ENCODE results near the gene SETBP1.

SETBP1 gene

DNA sequence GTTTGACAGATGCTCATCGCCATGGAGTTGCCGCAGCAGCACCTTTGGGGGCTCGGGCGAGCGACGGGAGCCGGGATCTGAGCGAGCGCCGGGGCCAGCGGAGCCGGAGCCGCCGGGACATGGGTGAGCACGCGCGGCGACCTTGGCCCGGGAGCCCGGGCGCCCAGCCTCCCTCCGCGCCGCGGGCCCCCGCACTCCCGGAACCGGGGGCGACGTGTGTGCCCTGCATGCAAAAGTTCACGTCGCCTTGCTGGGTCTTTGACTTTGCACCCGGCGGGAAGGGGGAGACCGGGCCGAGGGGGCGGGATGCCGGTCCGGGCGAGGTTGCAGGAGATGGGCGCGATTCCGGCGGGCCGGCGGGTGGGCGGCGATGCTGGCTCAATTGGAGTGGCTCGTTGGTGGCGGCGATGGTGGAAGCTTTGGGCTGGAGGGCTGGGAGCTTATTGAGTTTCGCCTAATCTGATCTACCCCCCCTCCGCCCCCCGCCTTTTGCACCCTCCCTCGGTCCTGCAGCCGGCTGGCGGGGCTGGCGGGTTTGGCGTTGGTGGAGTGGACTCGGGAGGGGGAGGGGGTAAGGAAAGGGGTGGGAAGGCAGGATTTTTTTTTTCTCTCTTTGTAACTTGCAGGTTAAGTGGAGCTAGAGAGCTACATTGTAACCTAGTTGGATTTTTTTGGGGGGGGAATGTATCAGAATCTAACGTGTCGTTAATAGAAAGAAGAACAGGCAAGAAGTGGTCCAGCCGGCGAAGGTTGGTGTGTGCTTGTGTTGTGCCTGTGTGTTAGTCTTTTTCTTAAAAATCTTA, at the start of gene SETBP1:
SETBP1 (plus strand) TSS at position 616 of the 803 bp plus-strand sequence. CDS start 20,459 bp downstream, outside the sequence.
- DNase-seq = no peak

DNA sequence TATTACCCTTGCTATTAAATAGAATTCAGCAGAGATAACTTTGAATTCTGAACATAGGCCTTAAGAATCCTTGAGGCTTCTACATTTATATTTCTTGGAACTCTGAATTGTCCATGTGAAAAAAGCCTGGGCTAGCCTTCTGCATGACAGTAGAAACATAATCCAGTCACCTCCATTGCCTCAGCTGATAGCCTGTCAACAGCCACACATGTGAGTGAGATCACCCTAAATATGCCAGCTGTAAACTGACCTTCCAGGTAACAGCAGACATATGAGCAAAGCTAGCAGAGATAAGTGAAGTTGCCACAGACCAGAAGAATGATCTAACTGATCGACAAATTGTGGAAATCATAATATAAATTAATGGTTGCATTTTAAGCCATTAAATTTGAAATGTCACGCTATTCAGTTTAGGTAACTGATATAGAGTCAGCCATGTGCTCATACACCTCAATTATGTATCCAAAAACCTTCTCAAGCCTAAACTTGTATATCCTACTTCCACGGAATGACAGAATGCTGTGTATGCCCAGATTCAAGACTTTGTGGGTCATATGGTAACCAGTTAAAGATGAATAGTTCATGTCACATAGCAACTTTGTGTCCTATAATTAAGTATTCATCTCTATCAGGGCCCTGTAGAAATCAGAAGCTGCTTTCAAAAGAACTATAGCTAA, 48.1 kb upstream of the SETBP1 start:
- DNase-seq = no peak

GRCh38 chr18:44635546-44635945, 45.1 kb upstream of the SETBP1 start:
- DNase-seq = no peak

DNA sequence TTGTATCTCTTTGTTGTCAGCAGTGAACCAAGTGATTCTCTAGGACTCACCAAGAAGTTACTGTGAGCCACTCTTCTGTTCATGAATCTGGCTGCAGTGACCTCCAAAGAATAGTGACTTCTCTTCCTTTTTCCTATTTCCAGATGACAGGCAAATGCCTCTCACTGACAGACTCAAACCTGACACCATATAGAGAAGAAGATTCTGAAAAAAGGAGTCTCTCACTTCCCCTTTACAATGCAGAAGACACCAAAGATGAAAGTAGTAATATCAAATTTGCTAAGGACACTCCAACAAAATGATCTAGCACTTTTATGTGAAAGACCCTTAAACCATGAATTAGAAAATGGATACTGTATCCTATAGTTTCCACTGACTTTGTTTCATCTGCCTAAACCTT, 44.4 kb upstream of the SETBP1 start:
- DNase-seq = no peak

DNA sequence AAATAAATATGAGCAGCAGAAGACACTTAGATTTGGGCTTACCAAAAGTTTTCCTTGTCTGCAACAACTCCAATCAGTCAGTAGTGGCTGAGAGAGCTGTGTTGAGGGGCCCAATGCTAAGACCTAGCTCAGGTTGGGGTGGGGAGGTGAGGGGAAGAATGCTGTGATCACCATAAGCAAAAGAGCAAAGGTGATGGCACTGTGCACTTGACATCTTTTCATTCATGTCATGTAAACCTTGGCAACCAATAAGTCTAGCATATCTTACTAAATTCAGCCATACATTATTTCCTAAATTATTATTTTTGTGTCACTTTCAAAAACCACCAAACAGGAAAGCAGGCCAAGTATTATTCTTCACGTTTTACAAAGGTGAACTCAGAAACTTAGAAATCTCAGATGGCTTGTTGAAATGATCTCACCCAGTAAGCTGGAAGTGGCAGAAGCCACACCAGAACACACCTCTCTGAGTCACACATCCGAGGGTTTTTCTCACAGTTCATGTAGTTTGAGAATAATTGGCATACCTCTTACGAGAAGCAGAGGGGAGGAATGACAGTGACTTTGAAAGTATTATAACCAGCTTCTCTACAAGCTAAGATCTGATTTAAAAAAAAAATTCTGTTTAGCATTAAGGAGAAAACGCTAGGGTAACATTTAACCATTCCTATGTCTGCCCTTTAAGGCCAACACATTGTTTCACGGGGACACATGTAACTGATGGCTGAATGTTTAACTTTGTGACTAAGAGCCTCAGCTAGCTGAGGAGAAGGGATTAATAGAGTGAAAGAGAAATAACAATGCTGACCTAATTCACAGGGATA, 43.3 kb upstream of the SETBP1 start:
- DNase-seq = no peak

- no peak for DNase-seq
Observed at GRCh38 chr18:44638034-44638540, 42.6 kb upstream of the SETBP1 start.

- DNase-seq = no peak
Observed at GRCh38 chr18:44638811-44639210, 41.9 kb upstream of the SETBP1 start.

DNA sequence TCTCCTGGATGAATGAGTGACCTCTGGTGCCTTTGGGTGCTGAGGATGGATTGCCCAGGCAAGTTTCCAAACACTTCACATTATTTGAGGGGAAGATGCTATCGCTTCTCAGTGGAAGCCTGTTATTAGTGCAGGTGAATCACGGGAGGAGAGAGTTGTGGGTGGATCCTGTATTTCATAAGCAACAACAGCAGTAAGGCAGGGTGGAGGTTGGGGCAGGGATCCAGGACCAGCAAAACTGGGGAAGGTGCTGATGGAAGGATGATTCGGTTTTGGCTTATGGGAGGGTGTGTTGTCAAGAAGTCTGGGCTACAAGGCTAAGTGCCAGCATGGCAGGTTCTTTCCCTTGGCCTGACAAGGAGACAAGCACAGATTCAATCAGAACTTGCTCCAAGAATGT, 37.7 kb upstream of the SETBP1 start:
- no peak for DNase-seq

DNA sequence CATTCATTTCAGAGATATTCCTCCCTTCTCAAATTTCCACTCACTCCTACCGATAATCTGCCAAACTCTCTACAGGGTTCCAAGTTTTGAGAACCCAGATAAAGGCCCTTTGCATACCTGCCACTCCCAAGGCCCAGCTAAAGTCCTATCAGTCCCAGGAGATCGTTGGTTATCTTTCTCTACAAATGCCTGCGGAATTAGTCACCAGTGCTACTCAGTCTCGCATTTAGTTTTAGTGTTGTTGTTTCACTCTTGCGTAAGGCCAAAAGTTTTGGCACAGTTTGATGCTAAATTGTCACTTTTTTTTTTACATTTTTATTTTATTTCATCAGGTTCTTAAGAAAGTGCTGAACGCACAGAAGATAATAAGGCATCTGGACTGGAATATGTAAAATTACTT, 29.2 kb upstream of the SETBP1 start:
- no peak for DNase-seq

DNA sequence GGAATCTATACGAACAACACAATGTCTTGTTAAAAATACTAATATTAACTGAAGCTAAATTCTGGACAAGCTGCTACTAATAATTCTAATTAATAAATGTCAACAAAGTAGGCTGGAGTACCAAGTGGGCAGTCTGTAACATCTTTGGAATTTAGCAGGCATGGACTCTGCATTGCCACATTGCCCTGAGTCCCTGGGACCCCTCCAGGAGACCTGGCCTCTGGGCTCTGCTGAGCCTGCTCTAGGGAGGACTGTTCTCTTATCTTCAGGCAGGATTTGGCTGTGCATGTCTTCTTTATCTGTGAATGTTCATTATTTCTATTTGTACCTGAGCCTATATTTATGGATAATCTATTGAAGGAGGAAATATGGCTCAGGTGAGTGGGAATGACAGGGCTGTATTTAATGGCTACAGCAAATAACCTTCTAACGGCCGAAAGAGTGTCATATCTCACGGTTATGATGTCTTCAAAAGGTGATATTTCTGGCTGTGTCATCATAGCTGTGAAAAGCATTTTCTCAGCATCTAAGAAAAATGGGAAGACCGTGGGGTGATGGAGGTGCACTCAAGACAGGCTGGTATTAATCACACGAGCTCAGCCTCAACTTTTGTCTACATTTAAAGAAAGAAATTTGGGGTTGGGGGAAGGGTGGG, 28.6 kb upstream of the SETBP1 start:
- no peak for DNase-seq

- DNase-seq = no peak
Observed at GRCh38 chr18:44652722-44653121, 28.0 kb upstream of the SETBP1 start.

GRCh38 chr18:44654573-44654972, 26.1 kb upstream of the SETBP1 start:
- DNase-seq = peak; percentile 56

GRCh38 chr18:44655435-44655834, 25.3 kb upstream of the SETBP1 start:
- no peak for DNase-seq

DNA sequence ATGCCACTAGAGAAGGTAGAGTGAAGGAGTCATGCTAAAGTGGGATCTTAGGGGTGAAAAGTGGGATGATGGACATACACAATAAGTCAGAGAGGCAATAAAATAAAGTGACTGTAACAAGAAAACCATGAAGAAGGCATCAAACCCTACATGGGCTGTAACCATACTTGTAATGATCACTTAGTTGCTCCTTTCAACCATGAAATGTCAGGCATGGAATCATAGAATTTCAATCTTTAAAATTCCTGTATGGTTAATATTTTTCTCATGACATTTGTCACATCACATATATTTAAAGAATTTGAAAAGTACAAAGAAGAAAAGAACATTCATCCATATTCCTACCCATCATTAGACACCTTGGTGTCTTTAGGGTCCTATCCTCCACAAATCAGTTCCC, 20.9 kb upstream of the SETBP1 start:
- DNase-seq = no peak

GRCh38 chr18:44668270-44668975, 12.3 kb upstream of the SETBP1 start:
- no peak for DNase-seq

- DNase-seq = no peak
Observed at GRCh38 chr18:44671914-44672313, 8.8 kb upstream of the SETBP1 start.

GRCh38 chr18:44672506-44672905, 8.2 kb upstream of the SETBP1 start:
- no peak for DNase-seq

DNA sequence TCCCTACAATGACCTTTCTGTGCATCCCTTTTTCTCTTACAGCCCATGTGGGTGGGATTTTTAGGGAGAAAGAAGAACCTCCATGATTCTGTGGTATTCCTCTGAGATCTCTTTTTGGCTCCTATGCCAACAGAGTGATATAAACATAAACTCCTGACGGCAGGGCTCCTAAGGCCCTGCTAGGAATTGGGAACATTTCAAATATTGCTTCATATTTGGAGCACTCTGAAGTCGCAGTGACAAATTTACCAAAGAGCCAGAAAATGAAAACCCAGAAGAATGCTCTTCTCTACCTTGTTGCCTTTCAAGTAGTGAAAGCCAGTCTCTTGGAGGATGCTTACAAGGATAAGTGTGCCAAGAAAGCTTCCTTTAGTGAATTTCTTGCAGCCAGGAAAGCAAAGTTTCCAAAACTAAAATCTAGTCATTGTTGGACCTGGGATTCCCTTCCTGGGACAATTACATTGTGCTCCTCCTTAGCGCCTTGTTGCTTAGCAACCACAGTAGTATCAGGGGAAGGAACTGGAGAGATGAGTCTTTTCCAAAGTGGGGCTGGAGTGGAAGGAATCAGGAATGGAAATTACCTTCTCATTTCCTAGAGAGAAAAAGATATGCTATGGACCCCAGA, 7.3 kb upstream of the SETBP1 start:
- no peak for DNase-seq

DNA sequence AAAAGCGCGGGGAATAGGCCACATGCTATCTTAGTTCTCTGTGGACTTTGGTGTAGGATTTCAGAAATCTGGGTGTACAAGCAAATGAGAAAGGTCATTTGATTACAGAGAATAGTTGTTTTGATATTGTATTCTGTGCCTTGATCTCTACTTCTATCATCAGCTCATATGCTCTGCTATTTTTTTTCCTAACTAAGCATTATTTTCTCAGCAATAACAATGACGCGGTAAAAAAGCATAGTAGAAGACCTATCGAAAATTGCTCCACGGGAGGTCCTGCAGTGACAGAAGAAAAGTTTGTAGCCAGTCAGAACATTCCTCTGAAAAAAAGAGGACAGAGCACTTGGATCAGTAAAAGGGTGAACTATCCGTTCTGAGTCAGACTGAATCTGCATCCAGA, 2.8 kb upstream of the SETBP1 start:
- no peak for DNase-seq

DNA sequence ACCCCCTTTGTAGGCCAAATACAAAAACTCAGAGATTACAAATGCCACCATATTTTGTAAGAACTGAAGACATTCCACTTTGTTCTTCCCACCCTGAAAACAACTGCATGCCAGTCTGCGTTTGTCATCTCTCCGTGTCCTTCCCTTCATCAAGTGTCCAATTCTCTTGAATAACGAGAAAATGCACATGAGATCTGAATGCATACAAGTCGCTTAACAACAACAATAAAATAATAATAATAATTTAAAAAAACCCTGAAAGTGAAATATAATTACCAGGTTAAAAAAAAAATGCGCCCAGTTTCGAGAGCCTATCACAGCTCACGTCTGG, 2.0 kb upstream of the SETBP1 start:
- no peak for DNase-seq

- peak; percentile 43 for DNase-seq
Observed at GRCh38 chr18:44679056-44679913, 1.4 kb upstream of the SETBP1 start.

Data from amniotic stem cell (primary cell).